Astrocyte of the cerebellum (primary cell): ENCODE data around the gene NCSTN.

Experiments
- DNase-seq: peaks from one replicate; pipeline ENCODE4 v3.0.0-alpha.2; 2011; ENCODE audit warnings: low read depth
- H3K4me3 ChIP-seq: 2 replicates; pipeline ENCODE4 v1.5.1; 2011; ENCODE audit warnings: mild to moderate bottlenecking, low read depth, low read length, moderate library complexity
- CTCF ChIP-seq: IDR thresholded peaks from 2 replicates; pipeline ENCODE4 v1.5.1; 2012; ENCODE audit warnings: low read length, low read depth, moderate library complexity, mild to moderate bottlenecking; ENCODE audit errors: missing control alignments
- in situ Hi-C: cut with HindIII; loops from 2 replicates; pipeline ENCODE4 v1.10.0; 2017; ENCODE audit warnings: low sequenced_read_pairs

The NCSTN gene

GRCh38 chr1:160332516-160332915, 10.7 kb upstream of the NCSTN start:
- in situ Hi-C loops: no loop called here
- DNase-seq: no peak
- no peak overlapping the region for H3K4me3 ChIP-seq
- TF ChIP-seq CTCF: no peak

DNA sequence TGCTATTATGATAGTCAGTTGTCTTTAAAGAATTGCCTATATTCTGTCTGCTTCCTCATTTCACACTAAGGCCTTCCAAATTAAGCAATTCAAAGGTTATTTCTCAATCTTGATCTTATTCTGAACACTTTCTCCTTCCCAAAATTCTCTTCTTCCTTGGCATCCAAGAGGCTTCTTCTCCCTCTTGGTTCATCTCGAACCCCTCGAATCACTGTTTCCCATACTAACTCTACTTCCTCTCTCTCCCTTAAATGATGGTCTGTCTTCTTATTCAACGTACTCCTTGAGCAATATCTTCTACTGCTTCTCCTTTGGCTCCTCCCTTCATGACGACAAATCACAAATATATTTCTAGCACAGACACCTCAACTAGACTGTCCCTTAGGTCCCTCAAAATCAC, 4.6 kb upstream of the NCSTN start:
- no peak overlapping the region for H3K4me3 ChIP-seq
- no peak for DNase-seq
- in situ Hi-C loops: no loop called here
- no peak for TF ChIP-seq CTCF

- TF ChIP-seq CTCF: no peak
- DNase-seq: no peak
- in situ Hi-C loops: no loop called here
- no peak overlapping the region for H3K4me3 ChIP-seq
Measured at GRCh38 chr1:160340146-160340545, 3.0 kb upstream of the NCSTN start.

DNA sequence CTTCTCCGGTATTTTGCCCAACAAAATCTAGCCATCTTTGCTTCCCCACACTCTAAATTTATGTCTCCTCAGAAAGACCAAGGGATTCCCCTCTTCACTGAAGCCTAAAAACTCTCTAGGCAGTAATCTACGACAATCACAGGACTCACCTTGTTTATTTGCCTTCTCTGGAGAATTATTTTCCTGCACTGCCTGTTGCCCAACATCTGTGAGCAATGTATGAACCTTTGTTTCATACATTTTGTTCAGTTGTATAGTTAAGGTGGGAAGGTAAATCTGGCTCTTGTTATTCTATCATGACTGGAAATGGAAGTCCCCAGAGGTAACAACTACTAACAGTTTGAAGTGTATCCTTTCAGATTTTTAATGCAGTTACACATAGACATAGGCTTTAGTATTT, 2.3 kb upstream of the NCSTN start:
- DNase-seq: no peak
- H3K4me3 ChIP-seq: peak overlapping the region; percentile 7
- no peak for TF ChIP-seq CTCF
- in situ Hi-C loops: no loop called here

- in situ Hi-C loops: no loop called here
- DNase-seq: no peak
- H3K4me3 ChIP-seq: peak overlapping the region; percentile 74
- TF ChIP-seq CTCF: no peak
Measured at GRCh38 chr1:160342526-160342925, 657 bp upstream of the NCSTN start.

DNA sequence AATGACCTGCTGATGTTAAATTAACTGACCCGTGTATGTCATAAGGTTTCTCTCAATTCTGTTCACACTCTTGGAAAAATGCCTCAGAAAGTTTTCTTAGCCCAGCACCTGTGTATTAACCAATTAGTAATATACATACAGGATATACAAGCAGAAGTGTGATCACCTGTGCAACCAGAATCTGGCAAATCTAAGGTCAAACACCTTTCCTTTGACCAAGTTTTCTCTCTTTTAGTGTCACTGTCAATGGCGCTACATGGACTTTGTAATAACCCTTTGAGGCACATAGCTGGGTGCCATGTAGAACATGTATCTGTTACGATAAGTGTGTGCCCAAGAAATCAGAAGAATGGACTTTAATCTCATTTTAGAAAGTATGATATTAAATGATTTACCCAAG, 1.1 kb downstream of the NCSTN start:
- in situ Hi-C loops: no loop called here
- DNase-seq: no peak
- H3K4me3 ChIP-seq: peak overlapping the region; percentile 74
- TF ChIP-seq CTCF: no peak

DNA sequence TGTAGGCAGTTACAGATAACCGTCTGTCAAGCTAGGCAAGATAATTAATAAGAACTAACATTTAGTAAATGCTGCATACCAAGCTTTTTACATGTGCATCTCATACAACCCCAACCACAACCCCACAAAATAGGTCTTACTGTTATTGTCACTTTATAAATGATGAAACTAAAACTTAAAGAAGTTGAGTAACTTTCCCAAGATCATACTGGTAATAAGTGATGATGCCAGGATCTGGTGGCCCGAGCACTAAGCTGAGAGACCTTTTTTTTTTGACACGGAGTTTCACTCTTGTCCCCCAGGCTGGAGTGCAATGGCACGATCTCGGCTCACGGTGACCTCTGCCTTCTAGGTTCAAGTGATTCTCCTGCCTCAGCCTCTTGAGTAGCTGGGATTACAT, 1.8 kb downstream of the NCSTN start:
- no peak for TF ChIP-seq CTCF
- in situ Hi-C loops: no loop called here
- DNase-seq: no peak
- no peak overlapping the region for H3K4me3 ChIP-seq
